ENCODE data around the gene SRD5A1.

The SRD5A1 gene

GRCh38 chr5:6604341-6604740 is 28.9 kb upstream of the SRD5A1 start:
- DNase-seq (ENCODE audit: low read depth) = no peak

GRCh38 chr5:6604946-6605345 is 28.3 kb upstream of the SRD5A1 start:
- no peak for DNase-seq (ENCODE audit: low read depth)

GRCh38 chr5:6606884-6607558 is 26.2 kb upstream of the SRD5A1 start:
- no peak for DNase-seq (ENCODE audit: low read depth)

- DNase-seq (ENCODE audit: low read depth) = no peak
Observed at GRCh38 chr5:6607559-6607936, 25.7 kb upstream of the SRD5A1 start.

GRCh38 chr5:6608016-6608415 is 25.2 kb upstream of the SRD5A1 start:
- no peak for DNase-seq (ENCODE audit: low read depth)

- no peak for DNase-seq (ENCODE audit: low read depth)
Observed at GRCh38 chr5:6611334-6612256, 21.6 kb upstream of the SRD5A1 start.

GRCh38 chr5:6615034-6615815 is 18.0 kb upstream of the SRD5A1 start:
- no peak for DNase-seq (ENCODE audit: low read depth)

GRCh38 chr5:6616632-6617031 is 16.6 kb upstream of the SRD5A1 start:
- DNase-seq (ENCODE audit: low read depth) = no peak

GRCh38 chr5:6623228-6623627 is 10.0 kb upstream of the SRD5A1 start:
- DNase-seq (ENCODE audit: low read depth) = no peak

GRCh38 chr5:6623941-6624340 is 9.3 kb upstream of the SRD5A1 start:
- no peak for DNase-seq (ENCODE audit: low read depth)

GRCh38 chr5:6626508-6626907 is 6.7 kb upstream of the SRD5A1 start:
- no peak for DNase-seq (ENCODE audit: low read depth)

GRCh38 chr5:6631441-6631840 is 1.8 kb upstream of the SRD5A1 start:
- no peak for DNase-seq (ENCODE audit: low read depth)

GRCh38 chr5:6632324-6632887 is 834 bp upstream of the SRD5A1 start:
- no peak for DNase-seq (ENCODE audit: low read depth)

- no peak for DNase-seq (ENCODE audit: low read depth)
Observed at GRCh38 chr5:6633469-6634245, 417 bp downstream of the SRD5A1 start.

GRCh38 chr5:6634306-6634705 is 1.1 kb downstream of the SRD5A1 start:
- no peak for DNase-seq (ENCODE audit: low read depth)

GRCh38 chr5:6634788-6635430 is 1.7 kb downstream of the SRD5A1 start:
- no peak for DNase-seq (ENCODE audit: low read depth)

GRCh38 chr5:6636293-6636692 is 3.1 kb downstream of the SRD5A1 start:
- DNase-seq (ENCODE audit: low read depth) = no peak

- DNase-seq (ENCODE audit: low read depth) = no peak
Observed at GRCh38 chr5:6637022-6637421, 3.8 kb downstream of the SRD5A1 start.

GRCh38 chr5:6637590-6637989 is 4.3 kb downstream of the SRD5A1 start:
- no peak for DNase-seq (ENCODE audit: low read depth)

- DNase-seq (ENCODE audit: low read depth) = no peak
Observed at GRCh38 chr5:6638236-6638635, 5.0 kb downstream of the SRD5A1 start.

GRCh38 chr5:6642655-6643054 is 9.4 kb downstream of the SRD5A1 start:
- no peak for DNase-seq (ENCODE audit: low read depth)
